SK-N-DZ (cell line): Measurements from ENCODE around the gene INTS3.
A peak's percentile ranks its signal among the peaks of the same experiment; 100 is the strongest.
"Not testable (repeated sequence)": the region's sequence is repeated elsewhere in the genome, so short reads cannot be mapped to it uniquely, and the experiment has no call there.

Experiments used
- DNase-seq: peaks from one replicate; pipeline ENCODE4 v3.0.0-alpha.2; 2015; ENCODE audit warnings: low spot score

Gene INTS3

DNA sequence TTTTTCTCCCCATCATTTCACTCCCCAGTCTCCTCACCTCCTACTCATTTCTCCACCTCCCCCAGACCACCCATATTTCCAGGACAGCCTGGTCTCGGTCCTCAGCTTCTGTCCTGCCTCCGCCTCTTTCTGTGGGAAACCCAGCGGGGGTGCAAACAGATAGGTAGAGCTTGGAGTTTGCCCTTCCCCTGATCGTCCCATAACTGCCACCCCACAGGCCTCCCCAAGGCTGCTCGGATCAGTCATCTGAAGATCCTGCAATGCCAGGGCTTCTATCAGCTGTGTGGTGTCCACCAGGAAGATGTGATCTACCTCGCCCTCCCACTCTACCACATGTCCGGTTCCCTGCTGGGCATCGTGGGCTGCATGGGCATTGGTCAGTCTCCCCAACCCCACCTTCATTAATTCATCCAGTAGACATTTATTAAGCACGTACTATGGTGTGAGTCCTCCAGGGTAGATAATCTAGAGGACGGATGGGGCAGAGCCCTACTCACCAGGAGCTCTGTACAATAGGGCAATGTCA lies 49.1 kb downstream of the INTS3 start:
- DNase-seq = no peak

DNA sequence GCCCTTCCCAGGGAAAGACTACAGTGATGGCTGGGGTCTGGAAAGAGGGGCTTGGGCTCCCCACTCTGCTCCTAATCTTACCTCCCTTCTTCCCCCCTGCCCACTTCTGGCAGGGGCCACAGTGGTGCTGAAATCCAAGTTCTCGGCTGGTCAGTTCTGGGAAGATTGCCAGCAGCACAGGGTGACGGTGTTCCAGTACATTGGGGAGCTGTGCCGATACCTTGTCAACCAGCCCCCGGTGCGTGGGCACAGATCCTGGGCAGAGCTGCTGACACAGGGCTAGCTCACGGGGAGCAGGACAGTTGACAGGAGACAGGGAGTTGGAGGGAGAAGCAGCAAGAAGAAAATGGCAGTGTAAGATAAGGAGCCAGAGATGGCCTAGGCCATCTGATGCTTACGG lies 49.8 kb downstream of the INTS3 start:
- DNase-seq = no peak

DNA sequence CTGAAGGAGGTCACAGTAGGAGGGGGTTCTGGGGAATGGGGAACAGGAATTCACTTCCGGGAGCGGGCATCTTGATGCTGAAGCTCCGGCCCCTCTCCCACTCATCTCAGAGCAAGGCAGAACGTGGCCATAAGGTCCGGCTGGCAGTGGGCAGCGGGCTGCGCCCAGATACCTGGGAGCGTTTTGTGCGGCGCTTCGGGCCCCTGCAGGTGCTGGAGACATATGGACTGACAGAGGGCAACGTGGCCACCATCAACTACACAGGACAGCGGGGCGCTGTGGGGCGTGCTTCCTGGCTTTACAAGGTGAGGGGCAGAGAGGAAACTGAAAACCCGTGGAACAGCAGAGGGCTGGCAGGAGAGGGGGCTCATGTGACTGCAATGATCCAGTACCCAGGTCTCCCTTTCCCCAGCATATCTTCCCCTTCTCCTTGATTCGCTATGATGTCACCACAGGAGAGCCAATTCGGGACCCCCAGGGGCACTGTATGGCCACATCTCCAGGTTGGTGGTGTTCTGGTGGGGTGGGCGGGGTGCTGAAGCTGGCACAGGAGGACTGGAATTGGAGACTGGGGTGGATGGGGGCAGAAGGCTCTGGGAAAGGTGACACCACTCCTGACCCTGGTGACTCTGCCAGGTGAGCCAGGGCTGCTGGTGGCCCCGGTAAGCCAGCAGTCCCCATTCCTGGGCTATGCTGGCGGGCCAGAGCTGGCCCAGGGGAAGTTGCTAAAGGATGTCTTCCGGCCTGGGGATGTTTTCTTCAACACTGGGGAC lies 50.4 kb downstream of the INTS3 start:
- no peak for DNase-seq

DNA sequence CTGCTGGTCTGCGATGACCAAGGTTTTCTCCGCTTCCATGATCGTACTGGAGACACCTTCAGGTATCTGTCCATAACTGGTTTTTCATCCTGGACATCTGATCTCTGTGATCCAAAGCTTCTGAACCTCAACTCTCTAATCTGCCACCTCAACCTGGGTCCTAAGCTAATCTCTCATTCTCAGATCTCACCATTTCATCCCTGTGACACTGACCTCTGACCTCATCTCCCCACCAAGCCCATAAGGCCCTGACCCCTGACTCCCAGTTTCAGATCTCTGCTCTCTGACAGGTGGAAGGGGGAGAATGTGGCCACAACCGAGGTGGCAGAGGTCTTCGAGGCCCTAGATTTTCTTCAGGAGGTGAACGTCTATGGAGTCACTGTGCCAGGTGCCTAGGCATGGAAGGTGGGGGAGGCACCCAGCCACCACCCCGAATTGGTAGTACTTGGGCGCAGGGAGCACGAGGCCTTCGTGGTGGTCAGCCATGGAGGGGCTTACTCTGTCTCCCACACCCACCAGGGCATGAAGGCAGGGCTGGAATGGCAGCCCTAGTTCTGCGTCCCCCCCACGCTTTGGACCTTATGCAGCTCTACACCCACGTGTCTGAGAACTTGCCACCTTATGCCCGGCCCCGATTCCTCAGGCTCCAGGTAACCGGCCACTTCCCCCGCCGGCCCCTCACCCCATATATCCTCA lies 51.1 kb downstream of the INTS3 start:
- no peak for DNase-seq

DNA sequence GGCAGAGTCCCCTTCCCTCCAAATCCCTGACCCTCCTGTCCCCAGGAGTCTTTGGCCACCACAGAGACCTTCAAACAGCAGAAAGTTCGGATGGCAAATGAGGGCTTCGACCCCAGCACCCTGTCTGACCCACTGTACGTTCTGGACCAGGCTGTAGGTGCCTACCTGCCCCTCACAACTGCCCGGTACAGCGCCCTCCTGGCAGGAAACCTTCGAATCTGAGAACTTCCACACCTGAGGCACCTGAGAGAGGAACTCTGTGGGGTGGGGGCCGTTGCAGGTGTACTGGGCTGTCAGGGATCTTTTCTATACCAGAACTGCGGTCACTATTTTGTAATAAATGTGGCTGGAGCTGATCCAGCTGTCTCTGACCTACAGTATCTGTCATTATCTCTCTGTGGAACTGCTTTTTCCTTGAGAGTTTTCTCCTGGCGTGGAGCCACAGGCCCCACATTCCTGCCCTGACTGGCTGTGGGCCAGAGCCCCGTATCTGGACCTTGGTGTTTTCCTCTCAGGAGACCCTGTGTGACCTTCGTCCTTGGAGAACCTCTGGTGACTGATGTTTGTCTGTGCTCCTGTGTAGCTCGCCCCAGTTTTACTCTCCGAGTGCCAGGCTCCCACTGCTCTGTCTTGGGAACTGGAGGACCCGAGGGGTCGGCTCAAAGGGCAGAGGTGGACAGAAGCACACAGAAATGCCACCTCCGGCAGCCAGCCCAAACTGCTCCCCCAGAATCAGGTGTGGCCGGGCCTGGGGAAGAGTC lies 52.1 kb downstream of the INTS3 start:
- DNase-seq = no peak

DNA sequence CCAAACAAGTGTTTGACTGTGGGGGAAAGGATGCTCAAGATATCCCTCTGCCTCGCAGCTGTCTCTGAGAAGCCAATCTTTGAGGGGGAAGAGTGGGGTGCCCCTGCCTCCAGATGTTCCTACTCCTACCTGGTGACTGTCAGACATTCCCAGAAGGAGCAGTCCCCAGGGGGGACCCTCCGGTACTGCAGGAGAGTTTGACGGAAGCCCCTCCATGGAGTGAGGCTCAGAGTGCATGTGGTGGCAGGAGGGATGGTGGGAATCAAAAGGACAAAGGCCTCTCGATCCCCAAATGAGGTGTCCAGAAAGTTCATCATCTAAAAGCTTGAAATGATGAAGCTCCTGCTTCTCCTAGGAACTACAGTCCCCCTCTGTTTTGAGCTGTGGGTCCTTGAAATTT lies 52.7 kb downstream of the INTS3 start:
- DNase-seq = no peak

DNA sequence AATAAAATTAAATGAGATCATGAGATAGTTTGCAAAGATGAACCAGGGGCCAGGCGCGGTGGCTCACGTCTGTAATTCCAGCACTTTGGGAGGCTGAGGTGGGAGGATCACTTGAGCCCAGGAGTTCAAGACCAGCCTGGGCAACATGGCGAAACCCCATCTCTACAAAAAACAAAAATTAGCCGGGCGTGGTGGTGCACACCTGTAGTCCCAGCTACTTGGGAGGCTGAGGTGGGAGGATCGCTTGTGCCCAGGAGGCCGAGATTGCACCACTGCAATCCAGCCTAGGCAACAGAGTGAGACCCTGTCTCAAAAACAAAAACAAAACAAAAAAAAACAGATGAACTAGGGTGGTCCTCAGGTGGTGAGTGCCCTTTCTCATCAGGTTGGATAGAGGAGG lies 54.8 kb downstream of the INTS3 start:
- not testable (repeated sequence) for DNase-seq

DNA sequence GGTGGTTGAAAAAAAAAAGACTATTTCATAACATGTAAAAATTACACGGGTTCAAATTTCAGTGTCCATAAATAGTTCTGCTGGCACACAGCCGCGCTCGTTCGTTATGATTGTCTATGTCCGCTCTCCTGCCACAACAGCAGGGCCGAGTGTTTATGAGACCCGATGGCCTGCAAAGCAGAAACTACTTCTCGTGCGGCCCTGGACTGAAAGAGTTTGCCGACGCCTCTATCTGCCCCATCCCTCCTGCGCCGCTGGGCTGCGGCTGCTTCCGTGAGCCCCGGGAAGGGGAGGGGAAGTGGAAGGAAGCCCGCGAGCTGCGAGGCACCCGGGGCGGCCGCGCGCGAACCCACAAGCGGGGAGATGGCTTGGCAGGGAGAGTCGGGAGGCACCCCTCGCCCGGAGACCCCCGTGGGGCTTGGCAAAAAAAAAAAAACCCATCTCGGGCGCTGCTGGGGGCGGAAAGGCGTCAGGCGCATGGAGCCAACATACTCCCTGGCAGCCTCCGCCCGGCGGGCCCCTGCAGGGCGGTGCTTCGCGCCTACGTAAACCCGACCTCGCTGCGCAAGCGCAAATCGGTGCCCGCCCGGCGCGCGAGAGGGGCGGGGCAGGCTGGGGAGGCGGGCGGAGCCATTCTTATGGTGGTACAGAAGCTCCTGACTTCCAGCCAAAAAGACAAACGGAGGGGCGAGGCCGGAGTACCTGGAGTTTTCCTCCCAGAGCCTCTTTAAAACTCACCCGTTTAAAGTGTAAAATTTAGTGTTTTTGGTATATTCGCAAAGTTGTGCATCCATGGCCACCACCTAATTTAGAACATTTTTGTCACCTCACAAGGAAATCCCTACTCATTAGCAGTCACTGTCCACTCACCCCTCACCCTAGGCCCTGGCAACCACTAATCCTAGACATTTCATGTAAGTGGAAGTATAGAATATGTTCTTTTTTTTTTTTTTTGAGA lies 55.7 kb downstream of the INTS3 start:
- DNase-seq = peak; percentile 93

DNA sequence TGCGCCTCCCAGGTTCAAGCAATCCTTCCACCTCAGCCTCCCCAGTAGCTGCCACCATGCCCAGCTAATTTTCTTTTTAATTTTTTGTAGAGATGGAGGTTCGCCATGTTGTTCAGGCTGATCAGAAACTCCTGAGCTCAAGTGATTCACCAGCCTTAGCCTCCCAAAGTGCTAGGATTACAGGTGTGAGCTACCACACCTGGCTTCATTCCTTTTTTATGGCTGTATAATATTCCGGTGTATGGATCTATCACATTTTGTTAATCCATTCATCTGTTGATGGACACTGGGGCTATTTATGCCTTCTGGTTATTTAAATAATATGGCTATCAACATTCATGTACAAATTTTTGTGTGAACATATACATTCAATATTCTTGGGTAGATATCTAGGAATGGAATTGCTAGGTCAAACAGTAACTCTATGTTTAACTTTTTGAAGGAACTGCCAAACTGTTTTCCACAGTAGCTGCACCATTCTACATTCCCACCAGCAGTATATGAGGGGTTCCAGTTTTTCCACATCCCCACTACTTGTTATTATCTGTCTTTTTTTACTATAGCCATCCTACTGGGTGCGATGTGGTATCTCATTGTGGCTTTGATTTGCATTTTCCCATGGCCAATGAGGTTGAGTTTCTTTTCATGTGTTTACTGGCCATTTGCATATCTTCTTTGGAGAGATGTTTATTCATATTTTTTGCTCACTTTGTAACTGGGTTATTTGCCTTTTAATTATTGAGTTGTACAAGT lies 58.4 kb downstream of the INTS3 start:
- no peak for DNase-seq

DNA sequence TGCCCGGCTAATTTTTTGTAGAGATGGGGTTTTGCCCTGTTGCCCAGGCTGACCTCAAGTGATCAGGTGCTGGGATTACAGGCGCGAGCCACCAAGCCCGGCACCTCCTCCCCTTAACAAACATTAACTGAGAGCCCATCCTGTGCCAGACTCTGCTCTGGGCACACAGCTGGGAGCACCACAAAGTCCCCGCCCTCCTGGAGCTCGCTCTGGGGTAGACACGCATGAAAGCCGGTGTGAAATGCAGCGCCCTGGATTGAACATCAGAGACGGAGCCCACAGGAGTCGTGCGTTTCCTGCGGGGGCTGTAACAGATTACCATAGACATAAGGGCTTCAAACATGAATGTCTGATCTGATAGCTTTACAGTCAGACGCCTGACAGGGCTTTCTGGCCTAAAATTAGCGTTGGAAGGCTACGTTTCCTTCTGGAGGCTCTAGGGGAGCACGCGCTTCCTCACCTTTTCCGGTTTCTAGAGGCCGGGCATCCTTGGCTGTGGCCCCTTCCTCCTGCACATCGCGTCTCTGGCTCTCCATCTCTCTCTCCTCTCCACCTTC lies 61.7 kb downstream of the INTS3 start:
- DNase-seq = peak; percentile 68

DNA sequence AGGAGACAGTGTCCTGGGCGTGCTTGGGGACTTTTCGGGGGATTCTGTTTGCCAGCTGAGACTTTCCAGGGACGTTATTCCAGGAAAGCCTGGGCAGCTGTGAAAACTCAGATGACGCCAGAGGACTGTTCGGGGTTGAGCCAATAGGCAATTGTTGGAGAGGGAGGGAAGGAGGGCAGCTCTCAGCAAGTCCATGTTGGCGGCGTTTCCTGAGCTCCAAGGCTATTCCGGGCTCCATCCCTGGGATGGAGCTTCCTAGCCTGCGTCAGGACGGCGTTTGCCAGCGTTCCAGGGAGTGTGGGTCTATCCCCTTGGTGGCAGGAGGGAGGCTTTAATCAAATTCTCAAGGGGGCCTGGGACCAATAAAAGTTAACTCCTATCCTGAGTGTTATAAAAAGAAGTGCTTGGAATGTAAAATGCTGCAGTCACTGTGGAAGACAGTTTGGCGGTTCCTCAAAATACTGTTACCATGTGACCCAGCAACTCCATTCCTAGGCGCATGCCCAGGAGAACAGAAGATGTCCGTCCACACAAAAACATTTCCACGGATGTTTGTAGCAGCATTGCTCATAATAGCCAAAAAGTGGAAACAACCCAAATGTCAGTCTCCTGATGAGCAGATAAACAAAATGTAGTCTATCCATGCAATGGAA lies 62.6 kb downstream of the INTS3 start:
- peak; percentile 86 for DNase-seq

DNA sequence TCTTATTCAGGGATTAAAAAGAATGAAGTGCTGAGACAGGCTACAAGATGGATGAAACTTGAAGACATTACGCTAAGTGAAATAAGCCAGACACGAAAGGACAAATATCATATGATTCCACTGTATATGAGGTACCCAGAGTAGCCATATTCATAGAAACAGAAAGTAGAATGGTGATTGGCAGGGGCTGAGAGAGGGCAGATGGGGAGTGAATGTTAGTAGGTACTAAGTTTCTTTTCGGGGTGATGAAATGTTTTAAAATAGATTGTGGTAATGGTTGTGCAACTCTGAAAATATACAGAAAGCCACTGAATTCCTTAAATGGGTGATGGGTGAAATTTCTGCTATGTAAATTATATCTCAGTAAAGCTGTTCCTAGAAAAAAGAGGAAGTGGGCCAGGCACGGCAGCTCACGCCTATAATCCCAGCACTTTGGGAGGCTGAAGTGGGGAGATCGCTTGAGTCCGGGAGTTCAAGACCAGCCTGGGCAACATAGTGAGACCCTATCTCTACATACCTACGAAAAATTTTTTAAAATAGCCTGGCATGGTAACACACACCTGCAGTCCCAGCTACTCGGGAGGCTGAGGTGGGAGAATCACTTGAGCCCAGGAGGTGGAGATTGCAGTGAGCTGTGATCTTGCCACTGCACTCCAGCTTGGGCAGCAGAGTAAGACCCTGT lies 63.3 kb downstream of the INTS3 start:
- DNase-seq = no peak

DNA sequence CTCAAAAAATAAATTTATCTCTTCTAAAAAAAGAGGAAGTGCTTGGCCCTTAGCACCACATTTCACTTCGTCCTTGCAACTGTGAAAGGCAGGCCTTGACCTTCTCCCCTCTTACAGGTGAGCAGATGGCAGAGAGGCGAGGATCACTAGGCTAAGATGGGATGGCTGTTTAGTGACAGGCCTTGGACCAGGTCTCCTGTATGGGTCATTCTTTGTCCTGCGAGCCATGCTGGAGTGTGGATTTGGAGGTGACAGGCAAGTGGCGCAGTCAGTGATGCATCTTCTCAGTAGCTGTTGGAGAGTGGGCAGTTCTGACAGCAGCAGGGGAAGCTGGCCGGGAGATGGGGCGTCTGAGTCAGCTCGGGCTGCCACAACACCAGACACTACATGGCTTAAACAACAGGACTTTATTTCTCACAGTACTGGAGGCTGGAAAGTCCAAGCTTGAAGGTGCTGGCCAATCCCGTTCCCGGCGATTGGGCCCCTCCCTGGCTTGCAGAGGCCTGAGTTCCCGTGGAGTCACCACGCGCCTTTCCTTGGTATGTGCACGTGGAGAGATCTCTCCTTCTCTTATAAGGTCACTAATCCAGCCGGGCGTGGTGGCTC lies 63.9 kb downstream of the INTS3 start:
- no peak for DNase-seq

DNA sequence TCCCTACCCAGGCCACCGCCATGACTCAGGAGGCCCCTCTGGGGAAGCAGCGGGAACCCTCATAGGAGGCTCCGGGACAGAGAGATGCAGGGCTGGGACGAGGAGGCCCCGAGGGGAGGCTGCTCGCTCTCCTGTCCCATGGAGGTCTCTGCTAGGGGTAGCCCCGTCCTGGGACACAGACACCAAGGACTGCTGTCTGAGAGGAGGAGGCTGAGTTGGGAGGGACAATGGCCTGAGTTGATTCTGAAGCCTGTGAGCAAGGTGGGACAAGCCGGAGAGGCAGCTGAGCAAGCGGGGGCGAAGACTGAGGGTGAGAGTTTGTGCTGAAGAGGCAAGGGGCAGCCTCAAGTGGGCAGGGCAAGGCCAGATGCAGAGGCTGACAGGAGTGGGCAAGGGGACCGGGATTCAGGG lies 64.8 kb downstream of the INTS3 start:
- DNase-seq = no peak

DNA sequence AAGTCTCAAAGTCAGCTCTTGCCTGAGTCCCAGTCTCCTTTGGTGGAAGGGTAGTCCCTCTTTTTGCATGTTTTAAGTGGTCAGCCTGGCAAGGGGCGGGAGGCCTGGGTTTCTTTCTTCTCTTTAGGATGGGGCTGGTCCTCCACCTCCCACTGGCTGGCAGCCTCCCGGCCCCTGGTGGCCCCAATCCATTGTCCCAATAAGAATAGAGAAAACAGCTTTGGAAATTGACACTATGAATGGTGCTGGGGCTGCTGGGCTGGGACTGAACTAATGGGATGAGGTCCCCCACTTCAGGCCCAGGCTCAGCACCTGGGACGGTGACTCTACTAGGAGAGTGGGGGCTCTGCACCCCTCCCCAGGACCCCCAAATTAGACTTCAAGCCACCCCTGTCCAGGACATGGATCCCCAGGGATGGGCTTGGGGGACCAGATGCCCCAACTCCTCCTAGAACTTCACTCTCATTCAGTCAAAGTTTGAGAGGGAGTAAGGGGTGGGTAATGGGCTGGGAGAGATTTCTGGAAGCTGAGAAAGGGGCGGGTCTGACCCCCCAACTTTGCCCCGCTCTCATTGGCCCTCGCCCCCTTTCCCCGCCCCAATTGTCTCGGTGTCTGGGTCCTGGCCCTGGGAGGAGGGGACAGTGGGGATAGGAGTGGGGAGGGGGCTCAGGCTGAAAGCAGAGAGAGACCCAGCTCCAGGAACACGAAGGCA lies 65.6 kb downstream of the INTS3 start:
- DNase-seq = no peak

DNA sequence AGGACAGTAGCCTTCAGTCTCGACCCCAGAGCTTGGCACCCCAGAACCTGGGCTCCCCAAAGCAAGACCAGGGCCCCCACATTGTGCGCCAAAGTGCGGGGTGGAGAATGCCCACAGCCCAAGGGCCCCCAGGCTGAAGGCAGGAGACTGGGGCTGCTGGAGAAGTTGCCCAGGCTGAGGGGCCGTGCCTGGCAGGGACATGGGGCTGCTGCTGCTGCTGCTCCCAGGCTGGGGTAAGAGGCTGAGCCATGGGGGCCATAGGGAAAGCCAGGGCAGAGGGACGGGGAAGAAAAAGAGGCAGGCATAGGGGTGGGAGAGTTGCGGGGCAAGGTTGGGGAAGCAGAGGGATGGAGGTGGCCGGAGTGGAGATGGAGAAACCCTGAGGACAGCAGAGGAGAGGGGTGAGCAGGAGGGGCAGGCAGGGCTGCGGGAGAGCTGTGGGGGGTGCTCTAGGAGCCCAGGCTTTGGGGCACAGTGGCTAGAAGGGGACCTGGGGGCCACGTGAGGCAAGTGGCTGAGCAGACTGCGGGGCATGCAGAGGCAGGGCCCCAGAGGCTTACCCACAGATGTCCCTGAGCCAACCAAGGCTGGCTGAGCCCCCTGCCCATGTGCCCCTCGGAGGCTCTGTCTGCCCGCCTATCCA lies 66.2 kb downstream of the INTS3 start:
- no peak for DNase-seq

DNA sequence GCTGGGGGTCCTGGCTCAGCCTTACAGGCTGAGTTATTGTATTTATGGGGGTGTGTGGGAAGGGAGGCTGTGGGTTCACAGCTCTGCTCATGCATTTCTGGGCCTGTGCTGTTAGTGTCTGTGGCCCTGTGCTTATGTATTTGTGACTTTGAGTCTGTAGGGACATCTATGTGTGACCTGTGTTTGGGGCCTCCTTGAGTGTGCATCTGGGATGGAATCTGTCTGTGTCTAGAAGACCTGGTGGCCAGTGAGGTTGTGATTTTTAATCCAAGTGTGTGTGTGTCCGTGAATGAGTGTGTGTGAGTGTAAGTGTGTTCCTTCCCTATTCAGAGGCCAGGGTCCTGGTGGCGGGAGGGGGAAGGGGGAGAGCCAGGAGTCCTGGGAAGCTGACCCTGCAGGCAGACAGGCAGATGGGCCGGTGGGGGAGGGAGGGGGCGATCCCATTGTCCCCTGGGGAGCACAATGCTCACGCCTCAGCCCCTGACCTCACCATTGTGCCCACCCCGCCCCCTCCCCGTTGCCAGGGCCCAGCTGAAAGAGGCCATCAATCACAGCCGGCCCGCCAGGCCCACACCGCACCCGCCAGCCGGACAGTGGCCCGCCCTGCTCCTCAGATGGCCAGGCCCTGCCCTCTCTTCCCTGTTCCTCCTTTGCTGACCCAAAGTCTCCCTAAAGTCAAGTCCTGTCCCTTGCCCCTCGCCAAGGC lies 66.9 kb downstream of the INTS3 start:
- peak; percentile 56 for DNase-seq
